A673 (cell line): ENCODE measurements around the gene TBCEL. TPM values are rescaled to one million over a fixed set of nuclear protein-coding genes. Genes with fewer than 3 reads are reported as not detected.

ENCODE experiments used
- BruUV-seq: library from RNA; stranded (reverse); fragments of 400-500 nt; replicated peaks from 2 replicates; lab custom pipeline; 2021; lab: Mats Ljungman, UMichigan
- CTCF ChIA-PET: fragments of 300-600 bp; sonication (Branson Sonifier 250); formaldehyde crosslinking; loops from one replicate; lab custom pipeline; 2022; ENCODE audit warnings: antibody characterized with exemption; lab: Charles Lee
- POLR2A ChIA-PET: fragments of 300-600 bp; sonication (Branson Sonifier 250); formaldehyde crosslinking; loops from one replicate; lab custom pipeline; 2022; ENCODE audit warnings: antibody characterized with exemption; ENCODE audit not compliant: low non-redundant PET; lab: Charles Lee
- DNase-seq: peaks from one replicate; pipeline ENCODE4 v3.0.0-alpha.2; 2015; ENCODE audit warnings: low spot score
- H3K27ac ChIP-seq: fragments of 200-600 bp; sonication (generic); 2 replicates; pipeline ENCODE4 v1.5.1; 2016; ENCODE audit warnings: mixed run types, low read depth, mild to moderate bottlenecking, mixed read lengths, antibody characterized with exemption, low read length; ENCODE audit not compliant: poor library complexity, severe bottlenecking
- H3K27me3 ChIP-seq: fragments of 200-600 bp; sonication (generic); replicated peaks from 2 replicates; pipeline ENCODE4 v1.6.1; 2017; ENCODE audit warnings: mixed run types, low read depth, mild to moderate bottlenecking, mixed read lengths, antibody characterized with exemption, low read length; ENCODE audit not compliant: insufficient read depth, poor library complexity
- H3K36me3 ChIP-seq: fragments of 200-600 bp; sonication (generic); 2 replicates; pipeline ENCODE4 v1.6.1; 2016; ENCODE audit warnings: mixed run types, mild to moderate bottlenecking, mixed read lengths, antibody characterized with exemption, low read length; ENCODE audit not compliant: insufficient read depth, poor library complexity, severe bottlenecking
- H3K4me1 ChIP-seq: fragments of 200-600 bp; sonication (generic); 2 replicates; pipeline ENCODE4 v1.6.1; 2017; ENCODE audit warnings: mixed run types, mild to moderate bottlenecking, mixed read lengths, antibody characterized with exemption, low read length; ENCODE audit not compliant: insufficient read depth, poor library complexity, severe bottlenecking
- H3K4me3 ChIP-seq: fragments of 200-600 bp; sonication (generic); 2 replicates; pipeline ENCODE4 v1.5.1; 2016; ENCODE audit warnings: low read depth, mixed run types, mild to moderate bottlenecking, mixed read lengths, low read length; ENCODE audit not compliant: poor library complexity, severe bottlenecking
- H3K9me3 ChIP-seq: fragments of 200-600 bp; sonication (generic); 2 replicates; pipeline ENCODE4 v1.6.1; 2016; ENCODE audit warnings: mixed run types, low read depth, mild to moderate bottlenecking, mixed read lengths, antibody characterized with exemption, low read length; ENCODE audit not compliant: poor library complexity, severe bottlenecking
- EZH2 ChIP-seq: fragments of 200-600 bp; sonication (generic); IDR thresholded peaks from 2 replicates; pipeline ENCODE4 v1.6.1; 2017; ENCODE audit warnings: borderline replicate concordance, low read depth, mild to moderate bottlenecking, mixed read lengths, antibody characterized with exemption, low read length; ENCODE audit not compliant: poor library complexity, severe bottlenecking
- intact Hi-C: fragments of 100-400 bp; cut with micrococcal nuclease; formaldehyde crosslinking; loops from one replicate; pipeline ENCODE4 v1.10.0; 2022; ENCODE audit not compliant: unreplicated experiment
- total RNA-seq: library from RNA; stranded (reverse); gene quantifications from 2 replicates; pipeline ENCODE4 v1.2.3, GENCODE V29; 2021
- TF ChIP-seq, protein P1 (sequence below): fragments of 300-800, 200-600 bp; sonication (generic); conservative IDR thresholded peaks from 2 replicates; pipeline ENCODE4 v1.5.1; 2017; ENCODE audit warnings: low read depth, mild to moderate bottlenecking, antibody characterized with exemption, low read length, moderate library complexity, mixed read lengths

TBCEL gene
- total RNA-seq, 1 experiment from 2014 or later = 22.4 TPM

DNA sequence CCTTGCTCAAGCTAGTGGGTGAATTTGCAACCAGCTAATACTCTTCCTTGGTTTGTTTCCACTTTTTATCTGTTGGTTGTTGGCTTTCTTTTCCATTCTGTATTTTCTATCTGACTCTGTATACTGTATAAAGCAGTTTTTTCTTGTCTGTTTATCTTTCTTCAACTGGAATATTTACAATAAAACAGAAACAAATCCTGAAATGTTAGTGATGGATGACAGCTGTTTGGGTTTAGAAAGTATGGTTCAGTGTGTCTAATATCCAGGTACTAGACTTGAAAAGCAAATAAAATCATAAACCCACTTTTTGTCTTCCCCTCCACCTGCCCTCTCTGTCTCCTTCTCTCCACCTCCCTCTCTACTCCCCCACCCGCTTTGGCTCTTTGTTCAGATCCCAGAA, 35.3 kb upstream of the TBCEL start:
- no peaks in the 10 kb centered on the region for H3K9me3 ChIP-seq
- POLR2A ChIA-PET = no interaction called here
- H3K4me3 ChIP-seq = no peak overlapping the region
- no peak for DNase-seq
- H3K36me3 ChIP-seq = no peaks in the 10 kb centered on the region
- intact Hi-C loops = no loop called here
- TF ChIP-seq, protein P1, sequence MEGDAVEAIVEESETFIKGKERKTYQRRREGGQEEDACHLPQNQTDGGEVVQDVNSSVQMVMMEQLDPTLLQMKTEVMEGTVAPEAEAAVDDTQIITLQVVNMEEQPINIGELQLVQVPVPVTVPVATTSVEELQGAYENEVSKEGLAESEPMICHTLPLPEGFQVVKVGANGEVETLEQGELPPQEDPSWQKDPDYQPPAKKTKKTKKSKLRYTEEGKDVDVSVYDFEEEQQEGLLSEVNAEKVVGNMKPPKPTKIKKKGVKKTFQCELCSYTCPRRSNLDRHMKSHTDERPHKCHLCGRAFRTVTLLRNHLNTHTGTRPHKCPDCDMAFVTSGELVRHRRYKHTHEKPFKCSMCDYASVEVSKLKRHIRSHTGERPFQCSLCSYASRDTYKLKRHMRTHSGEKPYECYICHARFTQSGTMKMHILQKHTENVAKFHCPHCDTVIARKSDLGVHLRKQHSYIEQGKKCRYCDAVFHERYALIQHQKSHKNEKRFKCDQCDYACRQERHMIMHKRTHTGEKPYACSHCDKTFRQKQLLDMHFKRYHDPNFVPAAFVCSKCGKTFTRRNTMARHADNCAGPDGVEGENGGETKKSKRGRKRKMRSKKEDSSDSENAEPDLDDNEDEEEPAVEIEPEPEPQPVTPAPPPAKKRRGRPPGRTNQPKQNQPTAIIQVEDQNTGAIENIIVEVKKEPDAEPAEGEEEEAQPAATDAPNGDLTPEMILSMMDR = no peak
- no peak for TF ChIP-seq EZH2
- no TSS peak for BruUV-seq
- CTCF ChIA-PET = no interaction called here
- H3K27ac ChIP-seq = no peak overlapping the region
- H3K27me3 ChIP-seq = peaks cover 69% of the 10 kb centered on the region
- no peaks in the 10 kb centered on the region for H3K4me1 ChIP-seq

DNA sequence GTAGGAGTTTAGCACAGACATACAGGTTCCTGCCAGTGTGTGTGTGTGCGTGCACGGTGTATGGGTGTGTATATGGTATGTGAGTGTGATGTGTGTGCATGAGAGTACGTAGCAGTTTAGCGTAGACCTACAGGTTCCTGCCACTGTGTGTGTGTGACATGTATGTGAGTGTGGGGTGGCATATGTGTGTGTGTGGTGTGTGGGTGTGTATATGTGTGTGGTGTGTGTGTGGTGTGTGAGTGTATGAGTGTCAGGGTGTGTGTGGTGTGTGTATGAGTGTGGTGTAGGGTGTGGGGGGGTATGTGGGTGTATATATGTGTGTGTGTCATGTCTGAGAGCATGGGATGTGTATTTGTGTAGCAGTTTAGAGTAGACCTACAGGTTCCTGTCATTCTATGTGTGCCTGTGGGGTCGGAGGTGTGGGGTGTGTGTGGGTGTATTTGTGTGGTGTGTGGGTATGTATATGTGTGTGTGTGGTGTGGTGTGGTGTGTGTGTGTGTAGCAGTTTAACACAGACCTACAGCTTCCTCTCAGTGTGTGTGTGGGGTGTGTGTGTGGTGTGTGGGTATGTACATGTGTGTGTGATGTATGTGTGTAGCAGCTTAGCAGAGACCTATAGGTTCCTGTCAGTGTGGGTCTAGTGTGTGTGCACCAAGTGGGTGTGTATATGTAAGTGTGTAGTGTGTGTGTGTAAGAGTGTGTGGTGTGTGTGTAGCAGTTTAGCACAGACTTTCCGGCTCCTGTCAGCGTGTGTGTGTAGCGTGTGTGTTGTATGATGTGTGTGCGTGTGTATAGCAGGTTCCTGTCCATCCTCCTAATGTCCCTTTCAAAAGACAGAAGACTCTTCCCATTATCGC, 31.8 kb upstream of the TBCEL start:
- no TSS peak for BruUV-seq
- Histone ChIP-seq H3K4me1 (no peaks in the 10 kb centered on the region), H3K27ac (no peak overlapping the region), H3K36me3 (no peaks in the 10 kb centered on the region), H3K4me3 (no peak overlapping the region), H3K9me3 (no peaks in the 10 kb centered on the region), H3K27me3 (peaks cover 71% of the 10 kb centered on the region)
- ChIA-PET POLR2A (no interaction called here), CTCF (no interaction called here)
- TF ChIP-seq, protein P1 = no peak
- TF ChIP-seq EZH2 = no peak
- no peak for DNase-seq
- intact Hi-C loops = no loop called here

DNA sequence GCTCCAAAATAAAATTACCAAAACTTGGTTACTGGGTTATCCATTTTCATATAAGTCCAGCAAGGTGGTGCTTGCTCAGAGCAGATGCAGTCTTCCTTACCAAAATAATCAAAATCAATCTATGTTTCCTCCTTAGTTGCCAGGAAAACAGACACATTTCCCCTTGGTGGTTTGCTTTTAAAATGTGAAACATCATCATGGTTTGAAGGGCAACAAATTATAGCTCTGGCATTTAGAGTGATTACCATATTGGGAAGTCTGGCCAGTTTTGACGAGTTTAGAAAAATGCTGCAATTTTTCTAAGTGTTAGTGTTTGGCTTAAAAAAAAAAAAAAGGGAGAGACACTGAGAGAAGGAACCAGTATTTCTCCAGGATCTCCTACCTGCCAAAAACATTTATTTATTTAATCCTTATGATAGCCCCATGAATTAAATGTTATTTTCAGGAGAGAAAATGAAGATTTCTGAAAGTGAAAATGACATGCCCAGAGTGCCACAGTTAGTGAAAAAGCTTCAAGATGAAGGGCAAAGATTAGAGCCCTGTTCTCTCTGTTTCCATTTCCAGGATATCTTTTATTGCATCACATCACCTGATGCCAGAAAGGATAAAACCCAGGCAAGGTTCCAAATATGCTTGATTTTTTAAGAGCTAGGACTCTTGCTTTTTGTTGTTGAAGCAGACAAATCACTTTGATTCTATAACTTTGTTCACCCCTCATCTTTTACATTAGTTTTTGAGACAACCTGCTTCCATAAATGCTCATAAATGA, 29.6 kb upstream of the TBCEL start:
- Histone ChIP-seq H3K9me3 (no peaks in the 10 kb centered on the region), H3K27ac (no peak overlapping the region), H3K27me3 (peaks cover 66% of the 10 kb centered on the region), H3K36me3 (no peaks in the 10 kb centered on the region), H3K4me1 (no peaks in the 10 kb centered on the region), H3K4me3 (no peak overlapping the region)
- intact Hi-C loops = no loop called here
- POLR2A ChIA-PET = no interaction called here
- no peak for DNase-seq
- no TSS peak for BruUV-seq
- TF ChIP-seq, protein P1 = no peak
- no peak for TF ChIP-seq EZH2
- CTCF ChIA-PET = interaction anchor here (0.6 kb wide), 1 partner anchor 40 kb away, joined by 10 read pairs; no protein-coding TSS in a partner anchor
